ENCODE results near the gene ADH4.
"Not testable (repeated sequence)": the region's sequence is repeated elsewhere in the genome, so short reads cannot be mapped to it uniquely, and the experiment has no call there.

Gene ADH4

DNA sequence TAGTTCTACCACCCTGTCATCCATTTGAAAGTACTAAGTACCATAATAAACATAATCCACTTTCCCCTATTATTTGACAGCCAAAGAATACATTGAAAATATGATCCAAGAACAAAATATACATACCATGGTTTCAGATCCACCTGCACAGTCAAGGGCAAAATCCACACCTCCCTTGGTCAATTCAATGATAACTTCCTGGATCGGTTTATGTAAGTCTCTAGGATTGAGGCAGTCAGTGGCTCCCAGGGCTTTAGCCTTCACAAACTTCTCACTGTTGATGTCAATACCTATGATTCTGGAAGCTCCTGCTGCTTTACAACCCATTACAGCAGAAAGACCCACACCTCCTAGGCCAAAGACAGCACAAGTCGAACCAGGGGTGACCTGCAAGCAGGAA, 12.7 kb downstream of the ADH4 start:
- DNase-seq: no peak

DNA sequence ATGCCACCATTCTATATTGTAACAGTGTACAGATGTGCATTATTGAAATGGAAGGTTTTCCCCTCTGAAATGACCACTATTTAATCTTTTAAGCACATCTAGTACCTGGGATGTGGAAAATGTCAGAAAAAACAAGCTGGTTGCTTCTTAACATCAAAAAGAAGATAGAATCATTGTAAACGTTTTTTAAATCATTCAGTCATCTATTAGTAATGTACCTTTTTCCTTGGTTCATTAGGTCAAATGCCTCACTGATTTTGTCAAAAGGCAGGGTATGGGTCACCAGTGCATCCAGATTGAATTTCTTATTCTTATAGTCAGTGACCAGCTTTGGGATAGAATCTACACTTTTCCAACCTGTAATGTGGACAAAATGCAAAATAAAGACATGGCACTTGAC, 17.7 kb downstream of the ADH4 start:
- no peak for DNase-seq

DNA sequence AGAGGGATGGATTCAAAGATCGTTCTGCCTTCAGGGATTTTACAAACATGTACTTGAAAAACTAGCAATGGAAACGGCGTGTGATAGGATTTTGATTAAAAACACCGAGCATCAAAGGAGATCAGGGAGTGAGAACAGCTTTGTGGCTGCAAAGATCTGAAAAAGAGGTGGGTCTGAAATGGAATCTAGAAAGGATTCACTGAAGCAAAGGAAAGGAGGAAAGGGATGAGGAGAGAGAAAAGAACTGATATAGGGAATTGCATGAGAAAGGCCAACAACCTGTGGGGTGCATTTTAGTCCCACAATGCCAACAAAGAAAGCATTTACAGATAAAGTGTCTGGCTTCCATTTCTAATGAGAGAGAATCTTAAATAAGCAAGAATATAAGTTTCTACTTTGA, 23.1 kb downstream of the ADH4 start:
- DNase-seq: no peak

- DNase-seq: no peak
These were observed 23.6 kb downstream of the ADH4 start for GRCh38 chr4:99120501-99120900.

GRCh38 chr4:99117876-99118693, 26.0 kb downstream of the ADH4 start:
- no peak for DNase-seq

- not testable (repeated sequence) for DNase-seq
These were observed 26.8 kb downstream of the ADH4 start for GRCh38 chr4:99117122-99117841.

- not testable (repeated sequence) for DNase-seq
These were observed 34.8 kb downstream of the ADH4 start for GRCh38 chr4:99109286-99109685.

- no peak for DNase-seq
These were observed 39.9 kb downstream of the ADH4 start for GRCh38 chr4:99104153-99104552.

- DNase-seq: no peak
These were observed 40.9 kb downstream of the ADH4 start for GRCh38 chr4:99103166-99103565.

DNA sequence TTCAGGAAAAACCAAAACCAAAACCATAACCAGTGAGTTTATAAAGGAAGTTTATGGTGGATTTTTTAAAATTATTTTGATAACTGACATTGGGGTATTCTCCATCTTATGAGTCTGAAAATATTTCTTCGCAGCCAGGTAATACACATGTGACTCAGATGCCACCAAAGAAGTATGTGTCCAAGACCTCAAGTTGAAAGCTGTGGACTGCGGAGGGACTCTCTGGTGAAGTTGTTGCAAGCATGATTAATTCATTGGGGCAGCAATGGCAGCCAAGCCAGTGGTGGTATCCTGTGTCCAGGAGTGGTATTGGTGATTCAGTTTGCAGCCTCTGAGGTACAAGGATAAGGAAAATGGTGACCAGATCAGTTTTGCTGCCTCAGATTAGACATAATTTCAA, 41.5 kb downstream of the ADH4 start:
- no peak for DNase-seq

- DNase-seq: no peak
These were observed 43.2 kb downstream of the ADH4 start for GRCh38 chr4:99100876-99101275.

- not testable (repeated sequence) for DNase-seq
These were observed 44.3 kb downstream of the ADH4 start for GRCh38 chr4:99099814-99100213.

GRCh38 chr4:99099311-99099710, 44.8 kb downstream of the ADH4 start:
- no peak for DNase-seq

GRCh38 chr4:99091841-99092240, 52.3 kb downstream of the ADH4 start:
- not testable (repeated sequence) for DNase-seq

DNA sequence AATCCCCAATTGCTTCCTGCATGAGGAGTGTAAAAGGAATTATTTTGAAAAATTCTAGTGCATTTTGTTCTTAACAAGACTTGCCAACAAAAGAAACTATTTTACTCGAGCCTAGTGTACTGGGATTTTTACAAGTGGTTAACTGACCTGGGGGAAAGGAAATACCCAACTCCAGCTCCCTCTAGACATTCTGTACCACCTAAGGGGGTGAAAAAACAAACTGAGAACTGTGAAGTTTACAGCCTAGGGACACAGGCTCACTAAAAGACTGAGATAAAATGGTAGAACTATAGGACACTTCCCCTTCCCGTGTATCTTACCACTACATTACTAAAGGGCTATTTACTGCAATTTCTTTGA, 52.9 kb downstream of the ADH4 start:
- no peak for DNase-seq

DNA sequence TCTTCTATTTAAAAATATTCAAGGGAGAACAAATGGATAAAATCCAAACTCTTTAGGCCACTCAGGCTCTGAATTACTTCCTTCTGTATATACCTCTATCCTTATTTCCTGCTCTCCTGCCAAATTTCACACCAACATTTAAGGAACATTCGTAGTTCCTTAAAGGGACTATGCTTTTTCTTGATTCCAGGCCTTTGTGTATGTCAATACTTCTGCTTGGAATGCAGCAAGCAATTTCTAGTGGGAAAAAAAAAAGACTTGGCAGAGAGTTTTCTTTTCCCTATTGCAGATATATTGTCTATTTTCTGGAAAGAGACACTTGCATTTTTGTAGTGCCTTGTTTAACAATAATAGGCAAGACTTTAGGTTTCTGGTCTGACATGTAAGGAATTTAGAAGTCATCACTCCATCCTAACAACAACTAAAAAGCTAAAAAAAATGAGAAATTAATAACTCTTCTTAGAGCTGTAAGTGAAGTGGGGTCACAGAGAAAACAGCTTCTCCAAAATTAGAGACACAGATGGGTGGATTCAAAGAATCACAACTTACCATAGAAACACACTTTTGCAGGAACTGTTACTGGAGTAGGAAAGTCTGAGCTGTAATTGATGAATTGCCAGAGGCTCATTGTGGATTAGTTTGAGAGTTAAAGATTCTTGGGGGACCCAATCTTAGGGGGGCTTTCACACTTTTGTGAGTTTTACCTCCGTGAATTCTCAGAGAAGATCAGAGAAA, 53.4 kb downstream of the ADH4 start:
- DNase-seq: no peak

- peak; percentile 91 to 93 for DNase-seq
These were observed 55.4 kb downstream of the ADH4 start, which contains the start of gene ADH5 for GRCh38 chr4:99088481-99089365. ADH5 (minus strand) TSS chr4:99088788; CDS start chr4:99088700, 88 bp downstream.

DNA sequence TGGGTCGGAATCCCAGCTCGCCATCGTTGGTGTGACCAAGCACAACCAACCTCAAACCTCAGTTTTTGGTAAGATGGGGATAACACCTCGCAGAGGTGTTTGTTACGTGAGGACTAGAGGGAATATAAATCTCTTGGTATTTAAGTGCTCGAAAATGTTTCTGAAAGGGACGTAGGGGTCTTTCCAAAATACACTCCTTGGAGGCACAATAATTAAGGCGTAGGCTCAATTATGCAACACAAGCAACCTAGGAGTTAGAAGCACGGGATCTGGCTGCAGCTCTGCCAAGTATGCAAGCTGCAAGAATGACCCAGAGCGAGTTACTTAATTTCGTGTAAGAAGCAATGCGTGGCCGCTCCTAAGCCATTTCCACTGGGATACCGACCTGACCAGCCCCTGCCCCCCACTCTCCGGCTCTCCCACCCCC, 56.1 kb downstream of the ADH4 start:
- DNase-seq: peak in 1 of 2 donors; percentile 24

GRCh38 chr4:99084595-99084994, 59.5 kb downstream of the ADH4 start:
- DNase-seq: no peak

DNA sequence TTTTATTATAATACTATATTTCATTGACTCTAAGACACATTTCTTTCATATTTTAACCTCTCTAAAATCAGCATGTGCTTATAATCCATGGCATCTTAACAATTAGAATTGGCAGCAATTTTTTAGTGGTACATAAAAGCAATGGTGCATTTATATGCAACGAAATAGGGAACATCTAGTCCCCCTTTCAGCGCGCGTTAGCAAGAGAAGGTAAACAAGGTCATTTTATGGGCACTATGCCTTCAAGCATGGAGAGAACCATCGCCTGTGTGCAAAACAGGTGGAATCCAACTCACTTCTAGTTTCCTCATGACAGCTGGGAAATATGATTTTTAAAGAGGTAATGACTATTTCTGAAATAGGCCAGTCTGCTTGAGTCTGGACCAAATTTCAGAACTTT, 61.9 kb downstream of the ADH4 start:
- DNase-seq: no peak

- not testable (repeated sequence) for DNase-seq
These were observed 63.2 kb downstream of the ADH4 start for GRCh38 chr4:99080869-99081268.

- DNase-seq: no peak
These were observed 64.3 kb downstream of the ADH4 start for GRCh38 chr4:99079625-99080295.

Measured in stimulated activated CD4-positive, alpha-beta T cell treated with anti-CD3 and anti-CD28 coated beads, Interleukin-2, amount 100 ng/mL, for 24 hours (primary cell).